NCI-H1930 (cell line): ENCODE measurements around the gene AGPAT2.

Experiments used
- DNase-seq, 2 experiments: peaks; one replicate each; lab custom pipeline; 2025; lab: John Stamatoyannopoulos, UW

The AGPAT2 gene

GRCh38 chr9:136687721-136688223, 515 bp upstream of the AGPAT2 start:
- no peak for DNase-seq

- DNase-seq, result no peak
Observed at GRCh38 chr9:136686534-136686793, 793 bp downstream of the AGPAT2 start.

- no peak for DNase-seq
Observed at GRCh38 chr9:136685790-136686533, 1.3 kb downstream of the AGPAT2 start.

- no peak for DNase-seq
Observed at GRCh38 chr9:136685216-136685615, 2.0 kb downstream of the AGPAT2 start.

- DNase-seq, result no peak
Observed at GRCh38 chr9:136684799-136685198, 2.5 kb downstream of the AGPAT2 start.

GRCh38 chr9:136684339-136684738, 2.9 kb downstream of the AGPAT2 start:
- DNase-seq, result no peak

- DNase-seq, result no peak
Observed at GRCh38 chr9:136683755-136684154, 3.5 kb downstream of the AGPAT2 start.

- no peak for DNase-seq
Observed at GRCh38 chr9:136683173-136683745, 4.0 kb downstream of the AGPAT2 start.

GRCh38 chr9:136682710-136683109, 4.5 kb downstream of the AGPAT2 start:
- DNase-seq, result no peak

GRCh38 chr9:136681945-136682699, 5.1 kb downstream of the AGPAT2 start:
- DNase-seq, result no peak

GRCh38 chr9:136681029-136681428, 6.2 kb downstream of the AGPAT2 start:
- no peak for DNase-seq

GRCh38 chr9:136679431-136679941, 7.8 kb downstream of the AGPAT2 start:
- no peak for DNase-seq

- no peak for DNase-seq
Observed at GRCh38 chr9:136678624-136679023, 8.6 kb downstream of the AGPAT2 start.

GRCh38 chr9:136678034-136678433, 9.2 kb downstream of the AGPAT2 start:
- DNase-seq, result no peak

GRCh38 chr9:136676920-136677686, 10.2 kb downstream of the AGPAT2 start:
- DNase-seq, result no peak

GRCh38 chr9:136676297-136676794, 10.9 kb downstream of the AGPAT2 start:
- no peak for DNase-seq

GRCh38 chr9:136675477-136676296, 11.6 kb downstream of the AGPAT2 start:
- no peak for DNase-seq

GRCh38 chr9:136674786-136675349, 12.4 kb downstream of the AGPAT2 start:
- no peak for DNase-seq

GRCh38 chr9:136673975-136674785, 13.1 kb downstream of the AGPAT2 start:
- no peak for DNase-seq
